ENCODE measurements around the gene HAPLN1.

HAPLN1 gene

GRCh38 chr5:83718936-83719495 is 1.6 kb downstream of the HAPLN1 start:
- DNase-seq (ENCODE audit: insufficient read length, low spot score), result no peak
- no peak for FAIRE-seq

GRCh38 chr5:83718195-83718825 is 2.3 kb downstream of the HAPLN1 start:
- peak; percentile 87 for FAIRE-seq
- DNase-seq (ENCODE audit: insufficient read length, low spot score), result peak; percentile 48

- FAIRE-seq (no peak), DNase-seq (ENCODE audit: insufficient read length, low spot score) (no peak)
These were observed 5.2 kb downstream of the HAPLN1 start for GRCh38 chr5:83715236-83716065.

GRCh38 chr5:83714810-83715209 is 5.8 kb downstream of the HAPLN1 start:
- FAIRE-seq, result no peak
- DNase-seq (ENCODE audit: insufficient read length, low spot score), result no peak

GRCh38 chr5:83711982-83712601 is 8.6 kb downstream of the HAPLN1 start:
- DNase-seq (ENCODE audit: insufficient read length, low spot score) (no peak), FAIRE-seq (peak; percentile 76)

GRCh38 chr5:83709973-83710372 is 10.7 kb downstream of the HAPLN1 start:
- FAIRE-seq (no peak), DNase-seq (ENCODE audit: insufficient read length, low spot score) (no peak)

- no peak for FAIRE-seq
These were observed 12.5 kb downstream of the HAPLN1 start for GRCh38 chr5:83708170-83708569.

GRCh38 chr5:83703059-83703458 is 17.6 kb downstream of the HAPLN1 start:
- FAIRE-seq (no peak), DNase-seq (ENCODE audit: insufficient read length, low spot score) (no peak)

More at GRCh38 chr5:83708170-83708569, 12.5 kb downstream of the HAPLN1 start:
- DNase-seq (ENCODE audit: insufficient read length, low spot score), result no peak

GRCh38 chr5:83701886-83702285 is 18.8 kb downstream of the HAPLN1 start:
- DNase-seq (ENCODE audit: insufficient read length, low spot score) (no peak), FAIRE-seq (no peak)

GRCh38 chr5:83689881-83690280 is 30.8 kb downstream of the HAPLN1 start:
- FAIRE-seq (no peak), DNase-seq (ENCODE audit: insufficient read length, low spot score) (no peak)

- FAIRE-seq (no peak), DNase-seq (ENCODE audit: insufficient read length, low spot score) (no peak)
These were observed 32.4 kb downstream of the HAPLN1 start for GRCh38 chr5:83688281-83688680.

- DNase-seq (ENCODE audit: insufficient read length, low spot score) (no peak), FAIRE-seq (no peak)
These were observed 33.5 kb downstream of the HAPLN1 start for GRCh38 chr5:83687124-83687619.

GRCh38 chr5:83686251-83686650 is 34.4 kb downstream of the HAPLN1 start:
- DNase-seq (ENCODE audit: insufficient read length, low spot score) (no peak), FAIRE-seq (no peak)

GRCh38 chr5:83683836-83684235 is 36.8 kb downstream of the HAPLN1 start:
- no peak for FAIRE-seq
- no peak for DNase-seq (ENCODE audit: insufficient read length, low spot score)

GRCh38 chr5:83672646-83673045 is 48.0 kb downstream of the HAPLN1 start:
- FAIRE-seq (no peak), DNase-seq (ENCODE audit: insufficient read length, low spot score) (no peak)

GRCh38 chr5:83672158-83672557 is 48.5 kb downstream of the HAPLN1 start:
- FAIRE-seq (no peak), DNase-seq (ENCODE audit: insufficient read length, low spot score) (no peak)

GRCh38 chr5:83665631-83666030 is 55.0 kb downstream of the HAPLN1 start:
- DNase-seq (ENCODE audit: insufficient read length, low spot score) (no peak), FAIRE-seq (no peak)

GRCh38 chr5:83662558-83662957 is 58.1 kb downstream of the HAPLN1 start:
- DNase-seq (ENCODE audit: insufficient read length, low spot score), result no peak

GRCh38 chr5:83657807-83658525 is 62.7 kb downstream of the HAPLN1 start:
- FAIRE-seq (no peak), DNase-seq (ENCODE audit: insufficient read length, low spot score) (no peak)

More at GRCh38 chr5:83662558-83662957, 58.1 kb downstream of the HAPLN1 start:
- FAIRE-seq, result no peak

- FAIRE-seq (no peak), DNase-seq (ENCODE audit: insufficient read length, low spot score) (no peak)
These were observed 66.1 kb downstream of the HAPLN1 start for GRCh38 chr5:83654427-83654994.
